Activated CD8-positive, alpha-beta memory T cell treated with anti-CD3 and anti-CD28 coated beads, Interleukin-2, amount 10 ng/mL, durations not matched to agents 7 days and 5 days (primary cell): Measurements from ENCODE around the gene ACP7. TPM values are rescaled to one million over a fixed set of nuclear protein-coding genes. Genes with fewer than 3 reads are reported as not detected.

Experiments used
- ATAC-seq: fragments of 150-1000 bp; cut with Tn5 transposase; one replicate; pipeline ENCODE4 v1.10.0; 2021; ENCODE audit warnings: moderate library complexity
- CTCF ChIA-PET: fragments of 350-600 bp; sonication (Branson Sonifier 250); formaldehyde crosslinking; loops from one replicate; lab custom pipeline; 2021; ENCODE audit warnings: antibody characterized with exemption; lab: Charles Lee
- DNase-seq: peaks from one replicate; pipeline ENCODE4 v3.0.0-alpha.2; 2020
- H3K27ac Mint-ChIP-seq: one replicate; pipeline ENCODE4 v1.8.0; 2021; ENCODE audit warnings: mild to moderate bottlenecking, mixed read lengths
- H3K27me3 Mint-ChIP-seq: one replicate; pipeline ENCODE4 v1.8.0; 2021; ENCODE audit warnings: mixed read lengths
- H3K36me3 Mint-ChIP-seq: one replicate; pipeline ENCODE4 v1.8.0; 2021; ENCODE audit warnings: mild to moderate bottlenecking, mixed read lengths
- H3K4me1 Mint-ChIP-seq: one replicate; pipeline ENCODE4 v1.8.0; 2021; ENCODE audit warnings: mixed read lengths
- H3K4me3 Mint-ChIP-seq: one replicate; pipeline ENCODE4 v1.8.0; 2021; ENCODE audit warnings: mild to moderate bottlenecking, moderate library complexity, mixed read lengths
- H3K9me3 Mint-ChIP-seq: one replicate; pipeline ENCODE4 v1.8.0; 2022; ENCODE audit warnings: low read depth, mixed read lengths
- total RNA-seq, 2 experiments: library from RNA; stranded (reverse); gene quantifications; one replicate each; pipeline ENCODE4 v1.2.3, GENCODE V29; 2021

The ACP7 gene, protein sequence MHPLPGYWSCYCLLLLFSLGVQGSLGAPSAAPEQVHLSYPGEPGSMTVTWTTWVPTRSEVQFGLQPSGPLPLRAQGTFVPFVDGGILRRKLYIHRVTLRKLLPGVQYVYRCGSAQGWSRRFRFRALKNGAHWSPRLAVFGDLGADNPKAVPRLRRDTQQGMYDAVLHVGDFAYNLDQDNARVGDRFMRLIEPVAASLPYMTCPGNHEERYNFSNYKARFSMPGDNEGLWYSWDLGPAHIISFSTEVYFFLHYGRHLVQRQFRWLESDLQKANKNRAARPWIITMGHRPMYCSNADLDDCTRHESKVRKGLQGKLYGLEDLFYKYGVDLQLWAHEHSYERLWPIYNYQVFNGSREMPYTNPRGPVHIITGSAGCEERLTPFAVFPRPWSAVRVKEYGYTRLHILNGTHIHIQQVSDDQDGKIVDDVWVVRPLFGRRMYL
- total RNA-seq: not detected

DNA sequence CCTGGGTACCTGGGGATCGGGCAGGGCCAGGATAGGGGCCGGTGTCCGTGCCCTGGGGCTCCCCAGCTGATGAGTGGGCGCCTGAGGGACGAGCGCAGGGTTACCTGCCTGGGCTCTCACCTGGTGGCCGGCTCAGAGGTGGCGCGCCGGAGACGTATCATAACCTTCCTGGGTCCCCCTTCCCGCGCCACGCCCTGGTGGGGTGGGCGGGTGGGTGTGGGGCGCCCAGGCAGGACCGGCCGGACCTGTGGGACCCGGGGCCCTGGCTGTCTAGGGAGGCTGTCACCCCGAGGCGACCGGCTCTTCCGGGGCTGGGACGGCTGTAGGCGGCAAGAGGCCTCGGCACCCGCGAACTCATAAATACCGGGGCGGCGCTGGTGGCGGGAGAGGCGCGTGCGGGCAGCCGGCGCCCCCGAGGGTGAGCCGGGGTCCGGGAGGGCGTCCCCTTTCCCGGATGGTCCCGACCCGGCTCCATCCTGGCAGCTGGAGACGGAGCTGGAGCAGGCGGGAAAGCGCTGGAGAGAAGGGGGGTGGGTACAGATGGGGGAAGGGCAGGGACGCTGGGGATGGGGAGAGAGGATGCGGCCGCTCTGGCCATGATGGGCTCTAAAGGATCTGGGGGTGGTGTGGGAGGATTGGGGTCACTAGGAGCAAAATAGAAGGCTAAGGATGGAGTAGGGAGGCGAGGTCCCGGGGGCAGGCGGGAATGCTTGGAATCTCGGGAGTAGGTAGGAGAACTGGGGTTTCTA is at the start of gene ACP7:
TSS of gene ACP7 (plus strand) at position 386 of the 749 bp plus-strand sequence. CDS start 902 bp downstream, outside the sequence.
- Mint-ChIP-seq H3K27me3 (peaks cover 58% of the 10 kb centered on the region), H3K4me1 (peaks cover 14% of the 10 kb centered on the region), H3K4me3 (no peak within 1 kb of the TSS), H3K9me3 (no peaks in the 10 kb centered on the region), H3K27ac (no peak within 1 kb of the TSS), H3K36me3 (no peaks in the 10 kb centered on the region)
- ATAC-seq (peak; percentile 45), DNase-seq (no peak)
- CTCF ChIA-PET: interaction anchor here (0.8 kb wide), 1 partner anchor 9 kb away, joined by 3 read pairs; no protein-coding TSS in a partner anchor

DNA sequence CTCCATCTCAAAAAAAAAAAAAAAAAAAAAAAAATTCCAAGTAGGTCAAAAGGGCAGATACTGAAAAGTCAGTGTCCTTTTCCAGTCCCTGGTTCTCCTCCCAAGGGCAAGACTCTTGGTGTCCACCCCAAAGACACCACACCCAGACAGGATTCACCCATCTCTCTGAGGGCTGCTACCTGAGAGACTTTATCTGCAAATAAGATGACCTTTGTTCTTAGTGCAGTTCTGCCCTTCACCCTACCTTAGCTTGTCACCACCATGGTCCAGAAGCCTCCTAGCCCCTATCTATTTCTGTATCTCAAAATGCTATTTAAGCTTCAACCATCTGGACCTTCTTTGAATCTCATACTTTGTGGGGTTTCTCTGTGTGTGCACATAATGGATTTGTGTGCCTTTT is 47.6 kb upstream of the ACP7 start:
- H3K9me3 Mint-ChIP-seq: peaks cover 5% of the 10 kb centered on the region
- peaks cover 46% of the 10 kb centered on the region for H3K27me3 Mint-ChIP-seq
- DNase-seq: no peak
- no peak for ATAC-seq
- peaks cover 1% of the 10 kb centered on the region for H3K36me3 Mint-ChIP-seq
- CTCF ChIA-PET: interaction anchor here (0.7 to 2.0 kb wide), 2 partner anchors 74 to 78 kb away, joined by 3 to 4 read pairs; no protein-coding TSS in a partner anchor
- H3K27ac Mint-ChIP-seq: no peak overlapping the region
- H3K4me3 Mint-ChIP-seq: no peak overlapping the region
- H3K4me1 Mint-ChIP-seq: peaks cover 1% of the 10 kb centered on the region

DNA sequence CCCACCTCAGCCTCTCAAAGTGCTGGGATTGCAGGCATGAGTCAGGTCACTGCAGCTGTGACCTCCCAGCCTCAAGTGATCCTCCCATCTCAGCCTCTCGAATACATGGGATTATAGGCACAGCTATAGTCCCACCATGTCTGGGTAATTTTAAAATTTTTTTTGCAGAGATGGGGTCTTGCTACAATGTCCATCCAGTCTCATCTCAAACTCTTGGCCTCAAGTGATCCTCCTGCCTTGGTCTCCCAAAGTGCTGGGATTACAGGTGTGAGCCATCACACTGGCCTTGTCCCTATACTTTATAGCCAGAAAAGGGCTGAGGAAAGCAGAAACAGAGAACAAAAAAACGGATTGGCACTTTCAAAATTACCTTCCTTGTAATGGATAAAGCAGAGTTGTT is 47.0 kb upstream of the ACP7 start:
- peaks cover 5% of the 10 kb centered on the region for H3K9me3 Mint-ChIP-seq
- DNase-seq (no peak), ATAC-seq (no peak)
- peaks cover 1% of the 10 kb centered on the region for H3K36me3 Mint-ChIP-seq
- CTCF ChIA-PET: interaction anchor here (0.7 to 2.0 kb wide), 2 partner anchors 73 to 79 kb away, joined by 3 to 4 read pairs; no protein-coding TSS in a partner anchor
- no peaks in the 10 kb centered on the region for H3K4me1 Mint-ChIP-seq
- peaks cover 44% of the 10 kb centered on the region for H3K27me3 Mint-ChIP-seq
- H3K4me3 Mint-ChIP-seq: no peak overlapping the region
- no peak overlapping the region for H3K27ac Mint-ChIP-seq

DNA sequence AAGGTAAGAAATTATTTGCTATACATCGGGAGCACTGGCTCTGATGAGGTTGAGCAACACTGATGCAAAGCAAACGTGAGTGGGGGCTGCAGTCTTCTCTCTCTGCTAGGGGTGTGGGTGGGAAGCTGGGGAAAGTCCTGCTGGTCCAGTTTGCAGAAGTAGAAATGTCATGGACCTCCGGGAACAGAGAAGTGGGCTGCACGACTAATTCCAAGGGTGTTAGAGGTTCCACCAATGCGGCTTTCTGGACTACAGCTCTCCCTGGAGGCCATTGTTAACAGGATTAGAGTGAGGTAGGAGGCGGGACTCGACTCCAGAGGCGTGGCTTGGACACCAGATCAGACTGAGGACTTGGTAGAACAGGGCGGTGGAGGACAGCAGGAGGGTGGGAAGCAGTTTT is 46.1 kb upstream of the ACP7 start:
- DNase-seq: no peak
- no peak for ATAC-seq
- Mint-ChIP-seq H3K4me3 (no peak overlapping the region), H3K36me3 (peaks cover 1% of the 10 kb centered on the region), H3K4me1 (no peaks in the 10 kb centered on the region), H3K27me3 (peaks cover 34% of the 10 kb centered on the region), H3K9me3 (peaks cover 5% of the 10 kb centered on the region), H3K27ac (no peak overlapping the region)
- CTCF ChIA-PET: interaction anchor here (0.9 kb wide), 1 partner anchor 14 kb away, joined by 4 read pairs; no protein-coding TSS in a partner anchor

DNA sequence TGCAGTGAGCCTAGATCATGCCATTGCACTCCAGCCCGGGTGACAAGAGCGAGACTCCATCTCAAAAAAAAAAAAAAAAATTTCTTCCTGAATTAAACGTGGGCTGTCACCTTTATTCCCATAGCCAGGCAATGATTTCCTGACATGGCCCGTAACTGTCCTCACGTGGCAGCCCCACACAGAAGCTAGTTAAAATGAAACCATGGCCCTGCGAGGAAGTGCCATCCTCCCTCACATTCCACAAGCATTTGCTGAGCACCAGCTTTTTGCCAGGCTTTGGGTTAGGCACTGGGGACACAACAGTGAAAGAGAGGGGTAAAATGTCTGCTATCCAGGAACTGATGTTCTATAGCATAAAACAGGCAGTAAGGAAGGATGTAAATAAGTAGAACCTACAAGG is 38.7 kb upstream of the ACP7 start:
- Mint-ChIP-seq H3K4me3 (no peak overlapping the region), H3K9me3 (peaks cover 7% of the 10 kb centered on the region), H3K36me3 (peaks cover 1% of the 10 kb centered on the region), H3K4me1 (peaks cover 7% of the 10 kb centered on the region), H3K27ac (no peak overlapping the region), H3K27me3 (peaks cover 10% of the 10 kb centered on the region)
- ATAC-seq: no peak
- DNase-seq: no peak
- CTCF ChIA-PET: interaction anchor here (0.7 kb wide), 1 partner anchor 207 kb away, joined by 3 read pairs; no protein-coding TSS in a partner anchor

DNA sequence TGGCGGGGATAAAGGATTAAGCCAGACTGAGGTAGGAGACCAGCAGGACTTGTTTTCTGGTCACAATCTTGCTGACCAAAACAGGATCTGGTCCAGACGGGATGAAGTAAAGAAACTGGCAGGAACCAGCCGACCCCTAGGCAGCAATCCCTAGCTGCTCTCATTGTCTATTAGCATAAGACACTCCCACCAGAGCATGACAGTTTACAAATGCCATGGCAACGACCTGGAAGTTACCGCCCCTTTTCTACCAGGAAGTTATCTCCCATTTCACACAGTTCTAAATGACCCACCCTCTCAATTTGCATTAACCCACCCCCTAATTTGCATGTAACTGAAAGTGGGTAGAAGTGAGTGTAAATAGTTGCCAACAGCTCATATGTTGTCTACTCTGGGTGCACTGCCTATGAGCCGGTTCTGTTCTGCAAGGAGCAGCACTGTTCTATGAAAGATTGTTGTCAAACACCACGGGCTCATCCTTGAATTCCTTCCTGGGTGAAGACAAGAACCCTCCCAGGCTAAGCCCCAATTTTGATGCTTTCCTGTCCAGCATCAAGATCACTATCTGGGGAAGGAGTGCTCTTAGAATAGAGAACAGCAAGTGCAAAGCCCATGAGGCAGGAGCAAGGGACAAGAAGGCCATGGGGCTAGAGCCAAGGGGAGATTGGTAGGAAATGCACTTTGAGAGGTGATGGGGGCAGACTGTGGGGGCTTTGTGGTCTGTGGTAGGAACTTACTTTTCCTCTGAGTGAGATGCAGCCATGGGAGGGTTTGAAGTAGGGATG is 37.9 kb upstream of the ACP7 start:
- Mint-ChIP-seq H3K36me3 (no peaks in the 10 kb centered on the region), H3K4me3 (no peak overlapping the region), H3K4me1 (peaks cover 7% of the 10 kb centered on the region), H3K27me3 (peaks cover 10% of the 10 kb centered on the region), H3K27ac (no peak overlapping the region), H3K9me3 (peaks cover 3% of the 10 kb centered on the region)
- no peak for DNase-seq
- ATAC-seq: peak; percentile 27
- CTCF ChIA-PET: no interaction called here

DNA sequence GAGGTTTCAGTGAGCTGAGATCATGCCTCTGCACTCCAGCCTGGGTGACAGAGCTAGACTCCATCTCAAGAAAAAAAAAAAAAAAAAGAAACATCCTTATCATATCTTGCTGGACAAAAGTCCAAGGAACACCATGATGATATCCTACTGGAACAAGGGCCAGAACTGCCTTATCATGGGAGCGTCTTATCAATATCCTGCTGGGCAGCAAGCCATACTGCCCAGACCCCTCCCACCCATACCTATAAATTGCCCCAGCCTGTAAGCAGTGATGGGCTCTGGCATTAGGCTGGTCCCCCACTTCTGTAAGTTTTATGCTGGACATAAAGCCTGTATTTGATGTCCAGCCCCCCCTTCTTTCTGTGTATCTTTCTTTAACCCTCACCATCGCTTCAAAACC is 37.1 kb upstream of the ACP7 start:
- no peak for ATAC-seq
- Mint-ChIP-seq H3K27me3 (peaks cover 10% of the 10 kb centered on the region), H3K4me1 (peaks cover 7% of the 10 kb centered on the region), H3K4me3 (no peak overlapping the region), H3K9me3 (peaks cover 3% of the 10 kb centered on the region), H3K27ac (no peak overlapping the region), H3K36me3 (no peaks in the 10 kb centered on the region)
- CTCF ChIA-PET: no interaction called here
- no peak for DNase-seq

DNA sequence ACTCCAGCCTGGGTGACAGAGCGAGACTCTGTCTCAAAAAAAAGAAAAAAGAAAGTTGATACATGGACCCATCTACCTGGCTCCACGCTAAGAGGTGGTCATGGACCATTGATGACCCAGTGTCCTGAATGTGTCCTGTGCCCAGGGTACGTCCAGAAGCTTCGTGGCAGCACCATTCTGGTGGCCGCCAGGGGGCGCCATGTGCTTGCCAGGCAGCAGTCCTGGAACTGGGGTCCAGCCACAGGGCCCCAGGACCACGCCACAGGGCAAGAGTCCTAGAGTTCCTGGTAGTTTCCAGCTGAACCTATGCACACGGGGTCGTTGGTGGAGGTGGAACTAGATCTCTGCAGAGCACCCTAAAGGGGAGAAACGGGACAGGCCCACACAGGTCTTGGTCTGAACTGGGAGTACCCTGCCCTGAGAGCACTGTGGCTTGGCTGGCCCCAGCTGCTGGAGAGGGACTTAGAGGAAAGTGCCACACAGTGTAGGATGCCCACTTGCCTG is 31.9 kb upstream of the ACP7 start:
- Mint-ChIP-seq H3K9me3 (no peaks in the 10 kb centered on the region), H3K27ac (no peak overlapping the region), H3K4me1 (no peaks in the 10 kb centered on the region), H3K36me3 (no peaks in the 10 kb centered on the region), H3K4me3 (no peak overlapping the region), H3K27me3 (peaks cover 5% of the 10 kb centered on the region)
- ATAC-seq (peak; percentile 84), DNase-seq (peak; percentile 72)
- CTCF ChIA-PET: interaction anchor here (0.6 to 1.7 kb wide), 15 partner anchors 8 to 151 kb away, joined by 3 to 6 read pairs (median 3); no protein-coding TSS in a partner anchor

DNA sequence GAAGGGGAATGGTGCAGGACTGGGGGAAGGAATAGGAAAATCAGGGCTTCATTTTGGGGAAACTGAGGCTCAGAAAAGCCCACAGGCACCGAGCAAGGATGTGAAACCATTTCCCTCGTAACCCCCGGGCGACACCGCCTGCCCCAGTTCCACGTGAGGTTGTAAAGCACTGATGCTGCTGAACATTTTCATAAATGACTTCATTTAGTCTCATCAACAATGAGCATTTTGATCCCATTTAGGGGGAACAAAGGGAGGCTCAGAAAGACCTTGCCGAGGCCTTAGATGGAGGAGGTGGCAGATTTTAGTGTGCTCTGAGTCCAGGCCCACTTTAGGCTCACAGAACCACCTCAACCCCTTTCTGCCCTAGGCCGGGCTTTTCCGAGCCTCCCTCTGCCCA is 31.3 kb upstream of the ACP7 start:
- CTCF ChIA-PET: interaction anchor here (1.0 to 1.7 kb wide), 7 partner anchors 10 to 82 kb away, joined by 3 to 6 read pairs (median 3); no protein-coding TSS in a partner anchor
- ATAC-seq: no peak
- Mint-ChIP-seq H3K4me3 (no peak overlapping the region), H3K27ac (no peak overlapping the region), H3K9me3 (no peaks in the 10 kb centered on the region), H3K4me1 (no peaks in the 10 kb centered on the region), H3K27me3 (peaks cover under 1% of the 10 kb centered on the region), H3K36me3 (no peaks in the 10 kb centered on the region)
- no peak for DNase-seq

DNA sequence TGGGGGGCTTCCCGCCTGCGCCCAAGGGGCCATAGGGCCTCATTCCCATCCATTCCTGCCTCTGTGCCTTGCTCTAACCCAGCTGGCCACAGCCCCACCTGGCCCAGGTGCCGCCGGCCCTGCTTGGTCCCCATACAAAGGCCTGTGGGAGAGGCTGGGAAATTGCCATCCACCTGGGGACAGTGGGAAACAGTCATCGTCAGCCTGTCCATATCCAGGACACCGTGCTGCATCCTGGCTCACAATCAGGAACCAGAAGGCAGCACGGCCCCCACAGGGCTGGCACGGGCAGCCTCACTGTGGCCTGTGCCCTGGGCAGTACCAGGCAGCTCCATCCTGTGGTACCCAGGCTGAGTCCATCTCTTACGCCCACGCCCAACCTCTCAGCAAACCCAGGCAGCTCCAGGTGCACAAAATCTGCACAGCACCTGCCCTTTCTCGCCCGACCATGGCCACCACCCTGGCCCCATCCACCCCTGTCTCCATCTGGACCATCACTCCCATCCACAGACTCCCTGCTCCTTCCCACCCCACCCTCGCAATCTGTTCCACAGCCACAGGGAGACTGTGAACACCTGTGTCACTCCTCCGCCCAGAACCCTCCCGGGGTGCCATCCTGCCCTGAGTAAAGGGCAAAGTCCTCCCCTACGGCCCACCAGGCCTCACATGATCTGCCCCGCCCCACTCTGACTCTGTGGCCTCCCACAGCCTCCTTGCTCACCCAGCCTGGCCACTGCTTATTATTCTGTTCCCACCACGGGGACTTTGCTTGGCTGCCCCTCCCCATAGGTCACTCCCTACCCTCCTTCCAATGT is 30.7 kb upstream of the ACP7 start:
- no peaks in the 10 kb centered on the region for H3K4me1 Mint-ChIP-seq
- no peaks in the 10 kb centered on the region for H3K27me3 Mint-ChIP-seq
- H3K27ac Mint-ChIP-seq: no peak overlapping the region
- ATAC-seq: no peak
- no peaks in the 10 kb centered on the region for H3K36me3 Mint-ChIP-seq
- DNase-seq: no peak
- CTCF ChIA-PET: no interaction called here
- H3K4me3 Mint-ChIP-seq: no peak overlapping the region
- H3K9me3 Mint-ChIP-seq: no peaks in the 10 kb centered on the region

DNA sequence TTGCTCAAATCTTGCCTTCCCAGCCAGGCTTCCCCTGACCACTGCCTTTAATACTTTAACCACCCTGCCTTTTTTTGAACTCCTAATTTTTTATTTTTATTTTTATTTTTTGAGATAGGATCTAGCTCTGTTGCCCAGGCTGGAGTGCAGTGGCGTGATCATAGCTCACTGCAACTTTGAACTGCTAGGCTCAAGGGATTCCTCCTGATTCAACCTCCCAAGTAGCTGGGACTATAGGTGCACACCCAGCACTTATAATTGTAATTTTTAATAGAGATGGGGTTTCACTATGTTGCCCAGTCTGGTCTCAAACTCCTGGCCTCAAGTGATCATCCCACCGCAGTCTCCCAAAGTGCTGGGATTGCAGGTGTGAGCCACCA is 30.1 kb upstream of the ACP7 start:
- CTCF ChIA-PET: no interaction called here
- no peak overlapping the region for H3K27ac Mint-ChIP-seq
- H3K4me1 Mint-ChIP-seq: no peaks in the 10 kb centered on the region

DNA sequence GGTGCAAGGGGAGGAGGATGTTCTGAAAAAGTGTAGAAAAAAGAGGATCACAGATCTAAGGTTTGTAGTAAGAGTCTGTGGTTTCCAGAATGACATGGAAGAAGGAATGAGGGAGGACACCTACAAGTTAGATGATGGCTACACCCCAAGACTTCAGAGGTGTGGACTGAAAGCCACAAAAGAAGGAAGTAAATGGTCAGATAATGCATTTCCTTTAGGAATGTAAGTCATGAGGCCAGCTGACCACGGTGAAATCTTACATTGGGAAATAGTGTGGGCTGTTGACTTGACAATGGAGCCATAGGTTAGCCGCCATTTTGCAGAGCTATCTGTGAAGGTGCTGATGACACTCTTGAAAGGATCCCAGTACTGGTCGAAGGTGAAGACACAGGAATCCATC is 26.6 kb upstream of the ACP7 start:
- DNase-seq: no peak
- CTCF ChIA-PET: no interaction called here
- Mint-ChIP-seq H3K27me3 (peaks cover 11% of the 10 kb centered on the region), H3K9me3 (no peaks in the 10 kb centered on the region), H3K4me1 (peaks cover 7% of the 10 kb centered on the region), H3K36me3 (no peaks in the 10 kb centered on the region), H3K4me3 (no peak overlapping the region), H3K27ac (no peak overlapping the region)
- no peak for ATAC-seq

More for the DNA sequence above, 30.1 kb upstream of the ACP7 start:
- Mint-ChIP-seq H3K4me3 (no peak overlapping the region), H3K27me3 (peaks cover under 1% of the 10 kb centered on the region), H3K9me3 (no peaks in the 10 kb centered on the region), H3K36me3 (no peaks in the 10 kb centered on the region)
- ATAC-seq (no peak), DNase-seq (no peak)
